Activated naive CD8-positive, alpha-beta T cell (primary cell): ENCODE data around the gene GDAP1L1.

ENCODE experiments used
- H3K27ac Mint-ChIP-seq: one replicate; pipeline ENCODE4 v1.8.0; 2021; ENCODE audit warnings: mixed read lengths
- H3K27me3 Mint-ChIP-seq: one replicate; pipeline ENCODE4 v1.8.0; 2021; ENCODE audit warnings: mixed read lengths
- H3K36me3 Mint-ChIP-seq: one replicate; pipeline ENCODE4 v1.8.0; 2021; ENCODE audit warnings: mixed read lengths
- H3K4me1 Mint-ChIP-seq: one replicate; pipeline ENCODE4 v1.8.0; 2021; ENCODE audit warnings: low read depth, mixed read lengths
- H3K4me3 Mint-ChIP-seq: one replicate; pipeline ENCODE4 v1.8.0; 2021; ENCODE audit warnings: mild to moderate bottlenecking, mixed read lengths
- H3K9me3 Mint-ChIP-seq: one replicate; pipeline ENCODE4 v1.8.0; 2021; ENCODE audit warnings: low read depth, mixed read lengths

Gene GDAP1L1

DNA sequence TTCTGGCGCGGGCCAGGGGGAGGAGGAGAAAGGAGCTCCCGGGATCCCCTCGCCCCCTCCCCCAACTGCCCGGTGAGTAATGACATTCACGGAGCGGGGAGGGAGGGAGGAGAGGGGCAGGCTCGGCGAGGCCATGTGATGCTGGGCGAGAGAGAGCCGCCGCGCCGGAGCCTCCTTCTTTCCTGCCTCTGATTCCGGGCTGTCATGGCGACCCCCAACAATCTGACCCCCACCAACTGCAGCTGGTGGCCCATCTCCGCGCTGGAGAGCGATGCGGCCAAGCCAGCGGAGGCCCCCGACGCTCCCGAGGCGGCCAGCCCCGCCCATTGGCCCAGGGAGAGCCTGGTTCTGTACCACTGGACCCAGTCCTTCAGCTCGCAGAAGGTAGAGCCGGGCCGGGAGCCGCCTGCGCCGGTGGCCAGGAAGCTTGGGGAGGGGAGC lies at the start of gene GDAP1L1:
Gene GDAP1L1 (plus strand): TSS at position 178 of the 441 bp plus-strand sequence. CDS start 27 bp downstream, at position 205.
- H3K27ac Mint-ChIP-seq: no peak within 1 kb of the TSS
- peaks cover 9% of the 10 kb centered on the region for H3K4me1 Mint-ChIP-seq
- peaks cover 3% of the 10 kb centered on the region for H3K36me3 Mint-ChIP-seq
- H3K4me3 Mint-ChIP-seq: peak within 1 kb of the TSS; percentile 64
- H3K9me3 Mint-ChIP-seq: no peaks in the 10 kb centered on the region
- peaks cover 6% of the 10 kb centered on the region for H3K27me3 Mint-ChIP-seq

- H3K9me3 Mint-ChIP-seq: no peaks in the 10 kb centered on the region
- peak overlapping the region; percentile 36 for H3K4me3 Mint-ChIP-seq
- H3K4me1 Mint-ChIP-seq: peaks cover 23% of the 10 kb centered on the region
- H3K27ac Mint-ChIP-seq: peak overlapping the region; percentile 77
- no peaks in the 10 kb centered on the region for H3K27me3 Mint-ChIP-seq
- peaks cover 18% of the 10 kb centered on the region for H3K36me3 Mint-ChIP-seq
Observed at GRCh38 chr20:44198872-44199271, 48.2 kb upstream of the GDAP1L1 start.

- peak overlapping the region; percentile 77 for H3K27ac Mint-ChIP-seq
- peaks cover 29% of the 10 kb centered on the region for H3K4me1 Mint-ChIP-seq
- no peak overlapping the region for H3K4me3 Mint-ChIP-seq
- H3K27me3 Mint-ChIP-seq: no peaks in the 10 kb centered on the region
- H3K9me3 Mint-ChIP-seq: no peaks in the 10 kb centered on the region
- peaks cover 18% of the 10 kb centered on the region for H3K36me3 Mint-ChIP-seq
Observed at GRCh38 chr20:44199877-44200276, 47.2 kb upstream of the GDAP1L1 start.

GRCh38 chr20:44200371-44200770 lies 46.7 kb upstream of the GDAP1L1 start:
- H3K27ac Mint-ChIP-seq: peak overlapping the region; percentile 77
- no peaks in the 10 kb centered on the region for H3K9me3 Mint-ChIP-seq
- peaks cover 18% of the 10 kb centered on the region for H3K36me3 Mint-ChIP-seq
- H3K27me3 Mint-ChIP-seq: no peaks in the 10 kb centered on the region
- peaks cover 29% of the 10 kb centered on the region for H3K4me1 Mint-ChIP-seq
- no peak overlapping the region for H3K4me3 Mint-ChIP-seq

DNA sequence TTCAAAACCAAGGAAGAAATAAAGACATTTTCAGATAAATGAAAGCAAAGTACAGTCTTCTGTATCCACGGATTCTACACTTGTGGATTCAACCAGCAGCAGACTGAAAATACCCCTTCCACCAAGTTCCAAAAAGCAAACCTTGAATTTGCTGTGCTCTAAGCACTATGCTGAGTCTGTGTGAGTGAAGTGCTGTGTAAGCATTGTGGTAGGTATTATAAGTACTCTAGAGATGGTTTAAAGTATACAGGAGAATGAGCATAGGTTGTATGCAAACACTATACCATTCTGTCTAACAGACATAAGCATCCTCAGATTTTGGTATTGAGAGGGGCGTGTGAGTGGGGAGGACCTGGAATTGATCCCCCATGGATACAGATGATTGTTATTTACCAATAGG lies 46.1 kb upstream of the GDAP1L1 start:
- Mint-ChIP-seq H3K36me3 (peaks cover 19% of the 10 kb centered on the region), H3K27ac (peak overlapping the region; percentile 77), H3K9me3 (no peaks in the 10 kb centered on the region), H3K27me3 (no peaks in the 10 kb centered on the region), H3K4me1 (peaks cover 29% of the 10 kb centered on the region), H3K4me3 (no peak overlapping the region)

GRCh38 chr20:44203161-44203560 lies 43.9 kb upstream of the GDAP1L1 start:
- H3K27me3 Mint-ChIP-seq: no peaks in the 10 kb centered on the region
- no peak overlapping the region for H3K4me3 Mint-ChIP-seq
- peaks cover 46% of the 10 kb centered on the region for H3K4me1 Mint-ChIP-seq
- H3K36me3 Mint-ChIP-seq: peaks cover 15% of the 10 kb centered on the region
- H3K9me3 Mint-ChIP-seq: no peaks in the 10 kb centered on the region
- no peak overlapping the region for H3K27ac Mint-ChIP-seq

DNA sequence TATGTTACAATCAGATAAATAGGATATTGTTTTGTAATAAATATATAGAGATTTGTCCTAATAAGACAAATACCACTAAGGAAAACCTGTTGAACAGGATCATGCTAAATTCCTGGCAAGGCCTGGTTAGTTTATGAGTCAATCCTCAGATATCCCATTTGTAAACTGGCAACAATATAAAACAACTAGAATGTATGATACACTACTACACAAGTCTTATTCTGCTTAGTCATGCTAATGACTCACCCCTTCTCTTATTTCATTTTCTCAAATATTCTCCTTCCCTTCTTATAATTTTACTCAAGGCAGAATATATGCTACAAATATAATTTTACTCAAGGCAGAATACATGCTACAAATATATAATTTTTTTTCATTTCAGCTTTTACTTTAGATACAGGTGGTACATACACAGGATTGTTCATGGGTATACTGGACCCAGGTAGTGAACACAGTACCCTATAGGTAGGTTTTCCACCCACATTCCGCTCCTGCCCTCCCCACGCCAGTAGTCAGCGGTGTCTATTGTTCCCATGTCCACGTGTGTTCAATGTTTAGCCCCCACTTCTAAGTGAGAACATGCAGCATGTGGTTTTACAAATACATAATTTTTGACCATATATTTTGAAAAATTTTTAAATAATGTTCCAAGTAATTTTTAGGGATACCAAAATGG lies 42.8 kb upstream of the GDAP1L1 start:
- no peaks in the 10 kb centered on the region for H3K27me3 Mint-ChIP-seq
- peaks cover 12% of the 10 kb centered on the region for H3K36me3 Mint-ChIP-seq

GRCh38 chr20:44204832-44205215 lies 42.3 kb upstream of the GDAP1L1 start:
- H3K36me3 Mint-ChIP-seq: peaks cover 8% of the 10 kb centered on the region
- no peaks in the 10 kb centered on the region for H3K9me3 Mint-ChIP-seq
- H3K27ac Mint-ChIP-seq: no peak overlapping the region
- no peak overlapping the region for H3K4me3 Mint-ChIP-seq
- no peaks in the 10 kb centered on the region for H3K27me3 Mint-ChIP-seq
- peaks cover 53% of the 10 kb centered on the region for H3K4me1 Mint-ChIP-seq

More for the DNA sequence above, 42.8 kb upstream of the GDAP1L1 start:
- H3K4me3 Mint-ChIP-seq: no peak overlapping the region
- H3K27ac Mint-ChIP-seq: peak overlapping the region; percentile 38
- H3K9me3 Mint-ChIP-seq: no peaks in the 10 kb centered on the region
- peaks cover 52% of the 10 kb centered on the region for H3K4me1 Mint-ChIP-seq

- H3K9me3 Mint-ChIP-seq: no peaks in the 10 kb centered on the region
- H3K4me3 Mint-ChIP-seq: no peak overlapping the region
- peaks cover 50% of the 10 kb centered on the region for H3K4me1 Mint-ChIP-seq
- H3K27ac Mint-ChIP-seq: peak overlapping the region; percentile 28
- H3K27me3 Mint-ChIP-seq: no peaks in the 10 kb centered on the region
- peaks cover 8% of the 10 kb centered on the region for H3K36me3 Mint-ChIP-seq
Observed at GRCh38 chr20:44206132-44206531, 41.0 kb upstream of the GDAP1L1 start.

DNA sequence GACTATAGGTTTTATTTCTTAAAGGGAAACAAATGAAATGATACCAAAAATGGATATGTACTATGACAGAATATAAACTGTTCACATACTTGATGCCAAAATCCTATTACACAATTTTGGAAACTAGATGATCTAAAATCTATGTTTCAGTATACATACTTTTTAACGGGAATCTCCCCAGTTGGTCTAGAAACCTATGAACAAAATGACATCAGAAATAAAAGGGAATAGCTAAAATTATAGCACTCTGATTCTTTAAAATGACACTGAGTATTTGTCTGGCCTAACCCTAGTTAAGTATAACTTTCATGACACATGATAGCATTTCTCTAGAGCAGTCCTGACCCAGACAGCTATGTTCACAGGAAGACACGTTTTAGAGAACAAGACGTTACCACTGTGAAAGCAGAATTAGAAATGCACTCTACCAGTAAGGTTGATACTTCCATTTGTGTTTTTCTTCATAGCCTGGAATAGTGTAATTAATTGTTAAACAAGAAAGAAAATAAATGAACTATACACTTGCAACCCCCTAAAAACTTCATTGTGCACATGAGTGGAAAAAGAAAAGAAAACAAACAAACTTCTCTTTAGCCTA lies 39.9 kb upstream of the GDAP1L1 start:
- peak overlapping the region; percentile 67 for H3K27ac Mint-ChIP-seq
- no peaks in the 10 kb centered on the region for H3K9me3 Mint-ChIP-seq
- H3K4me1 Mint-ChIP-seq: peaks cover 57% of the 10 kb centered on the region
- H3K27me3 Mint-ChIP-seq: no peaks in the 10 kb centered on the region
- peak overlapping the region; percentile 27 for H3K4me3 Mint-ChIP-seq
- peaks cover 3% of the 10 kb centered on the region for H3K36me3 Mint-ChIP-seq

GRCh38 chr20:44208165-44208564 lies 38.9 kb upstream of the GDAP1L1 start:
- Mint-ChIP-seq H3K27ac (no peak overlapping the region), H3K4me3 (peak overlapping the region; percentile 97), H3K4me1 (peaks cover 65% of the 10 kb centered on the region), H3K27me3 (no peaks in the 10 kb centered on the region), H3K36me3 (peaks cover 3% of the 10 kb centered on the region), H3K9me3 (no peaks in the 10 kb centered on the region)

DNA sequence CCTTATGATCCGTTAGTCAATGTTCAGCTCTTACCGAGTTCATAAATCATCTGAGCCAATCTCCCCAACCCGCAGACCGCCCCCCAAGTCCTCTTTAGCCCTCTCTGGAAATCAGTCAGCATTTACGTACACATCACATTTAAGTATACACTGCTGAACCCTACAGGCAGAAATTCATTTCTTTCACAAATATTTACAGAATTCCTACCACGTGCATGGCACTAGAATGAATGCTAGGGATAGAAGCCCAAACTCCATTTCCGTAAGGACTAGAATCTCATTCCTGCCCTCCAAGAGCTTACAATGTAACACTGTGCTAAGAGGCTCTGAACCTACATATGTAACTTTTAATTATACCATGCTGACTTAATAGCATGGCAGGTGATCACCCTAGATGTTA lies 38.3 kb upstream of the GDAP1L1 start:
- peaks cover 63% of the 10 kb centered on the region for H3K4me1 Mint-ChIP-seq
- peak overlapping the region; percentile 97 for H3K4me3 Mint-ChIP-seq
- H3K9me3 Mint-ChIP-seq: no peaks in the 10 kb centered on the region
- peak overlapping the region; percentile 98 for H3K27ac Mint-ChIP-seq
- H3K36me3 Mint-ChIP-seq: peaks cover 3% of the 10 kb centered on the region
- no peaks in the 10 kb centered on the region for H3K27me3 Mint-ChIP-seq

DNA sequence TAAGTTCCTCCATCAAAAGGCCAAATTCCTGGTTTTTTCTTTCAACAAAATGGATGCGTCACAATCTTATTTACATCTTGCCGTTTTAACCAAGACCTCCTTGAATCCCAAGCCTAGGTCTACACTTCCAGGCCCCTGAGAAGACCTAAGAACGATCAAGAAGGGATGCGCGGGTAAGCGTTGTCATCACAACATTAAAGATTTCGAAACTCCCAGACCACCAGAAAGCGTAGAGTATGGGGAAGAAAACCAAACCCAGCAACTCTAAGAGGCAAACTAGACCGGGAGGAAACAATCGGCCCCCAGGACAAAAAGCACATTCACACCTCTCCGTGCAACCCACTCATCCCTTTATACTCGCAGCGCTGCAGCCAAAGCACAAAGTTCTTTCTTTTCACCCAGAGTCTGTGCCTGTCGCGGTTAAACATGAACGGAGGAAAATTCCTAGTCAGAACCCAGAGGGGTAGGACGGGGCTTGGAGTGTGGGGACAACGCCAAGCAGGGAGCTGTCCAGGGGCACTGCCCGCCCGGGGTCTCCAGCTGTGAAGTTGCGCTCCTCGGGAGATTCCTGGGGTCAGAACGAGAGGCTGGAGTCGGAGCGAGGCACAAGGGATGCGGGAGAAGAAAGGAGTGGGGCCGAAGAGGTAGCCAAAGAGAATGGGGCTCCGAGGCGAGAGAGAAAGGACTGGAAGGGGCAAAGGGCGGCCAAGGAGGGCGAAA lies 37.3 kb upstream of the GDAP1L1 start:
- H3K9me3 Mint-ChIP-seq: no peaks in the 10 kb centered on the region
- H3K4me1 Mint-ChIP-seq: peaks cover 58% of the 10 kb centered on the region
- H3K27me3 Mint-ChIP-seq: no peaks in the 10 kb centered on the region
- H3K36me3 Mint-ChIP-seq: peaks cover 3% of the 10 kb centered on the region
- H3K4me3 Mint-ChIP-seq: peak overlapping the region; percentile 97
- peak overlapping the region; percentile 98 for H3K27ac Mint-ChIP-seq

GRCh38 chr20:44210406-44211176 lies 36.5 kb upstream of the GDAP1L1 start, which contains the start of gene OSER1:
OSER1 (minus strand) TSS chr20:44210771; CDS start chr20:44206957, 3,814 bp downstream.
- Mint-ChIP-seq H3K4me3 (peak within 1 kb of the TSS; percentile 97), H3K27ac (peak within 1 kb of the TSS; percentile 98), H3K9me3 (no peaks in the 10 kb centered on the region), H3K27me3 (no peaks in the 10 kb centered on the region), H3K4me1 (peaks cover 64% of the 10 kb centered on the region), H3K36me3 (peaks cover 5% of the 10 kb centered on the region)
